Inferior parietal cortex (tissue), 1 donor: ENCODE data around the gene CEACAM19.
A peak's percentile ranks its signal among the peaks of the same experiment; 100 is the strongest.
"Not testable (repeated sequence)": the region's sequence is repeated elsewhere in the genome, so short reads cannot be mapped to it uniquely, and the experiment has no call there.

Experiments used
- DNase-seq: peaks from one replicate; pipeline ENCODE4 v3.0.0-alpha.2; 2016; ENCODE audit errors: extremely low spot score

CEACAM19 gene, protein sequence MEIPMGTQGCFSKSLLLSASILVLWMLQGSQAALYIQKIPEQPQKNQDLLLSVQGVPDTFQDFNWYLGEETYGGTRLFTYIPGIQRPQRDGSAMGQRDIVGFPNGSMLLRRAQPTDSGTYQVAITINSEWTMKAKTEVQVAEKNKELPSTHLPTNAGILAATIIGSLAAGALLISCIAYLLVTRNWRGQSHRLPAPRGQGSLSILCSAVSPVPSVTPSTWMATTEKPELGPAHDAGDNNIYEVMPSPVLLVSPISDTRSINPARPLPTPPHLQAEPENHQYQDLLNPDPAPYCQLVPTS

GRCh38 chr19:44671400-44671799 is at the start of gene CEACAM19:
Gene CEACAM19, plus strand, starts transcription at chr19:44671482. Its CDS starts 450 bp downstream, at chr19:44671932.
- DNase-seq, result no peak

GRCh38 chr19:44623080-44623479 is 48.2 kb upstream of the CEACAM19 start:
- DNase-seq, result no peak

DNA sequence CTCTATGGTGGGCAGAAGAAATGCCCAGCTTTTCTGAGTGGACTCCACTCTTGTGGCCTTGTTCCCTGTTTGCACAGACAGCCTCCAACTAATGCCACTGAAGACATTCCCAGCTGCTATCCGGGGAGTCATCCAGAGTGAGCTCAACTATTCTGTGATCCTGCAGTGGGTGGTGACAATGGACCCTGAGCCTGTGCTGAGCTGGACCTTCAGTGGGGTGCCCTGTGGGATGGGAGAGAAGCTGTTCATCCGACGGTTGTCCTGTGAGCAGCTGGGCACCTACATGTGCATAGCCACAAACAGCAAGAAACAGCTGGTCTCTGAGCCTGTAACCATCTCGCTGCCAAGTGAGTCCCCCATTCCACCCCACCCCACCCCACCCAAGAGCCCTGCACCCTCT is 47.7 kb upstream of the CEACAM19 start:
- no peak for DNase-seq

- DNase-seq, result no peak
Observed at GRCh38 chr19:44624840-44625354, 46.4 kb upstream of the CEACAM19 start.

GRCh38 chr19:44625637-44626036 is 45.6 kb upstream of the CEACAM19 start:
- DNase-seq, result not testable (repeated sequence)

GRCh38 chr19:44626048-44626624 is 45.1 kb upstream of the CEACAM19 start:
- no peak for DNase-seq

- DNase-seq, result no peak
Observed at GRCh38 chr19:44627631-44628030, 43.7 kb upstream of the CEACAM19 start.

GRCh38 chr19:44628793-44629192 is 42.5 kb upstream of the CEACAM19 start:
- no peak for DNase-seq

DNA sequence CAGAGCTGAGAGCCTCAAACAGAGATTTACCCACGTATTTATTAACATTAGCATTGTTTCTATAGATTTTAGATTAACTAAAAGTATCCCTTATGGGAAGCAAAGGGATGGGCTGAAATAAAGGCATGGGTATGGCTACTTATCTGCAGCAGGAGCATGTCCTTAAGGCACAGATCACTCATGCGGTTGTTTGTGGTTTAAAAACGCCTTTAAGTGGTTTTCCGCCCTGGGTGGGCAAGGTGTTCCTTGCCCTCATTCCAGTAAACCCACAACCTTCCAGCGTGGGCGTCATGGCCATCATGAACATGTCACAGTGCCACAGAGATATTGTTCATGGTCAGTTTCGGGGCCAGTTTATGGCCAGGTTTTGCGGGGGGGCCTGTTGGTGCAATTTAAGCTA is 39.7 kb upstream of the CEACAM19 start:
- DNase-seq, result not testable (repeated sequence)

GRCh38 chr19:44634058-44634457 is 37.2 kb upstream of the CEACAM19 start:
- not testable (repeated sequence) for DNase-seq

GRCh38 chr19:44634785-44635184 is 36.5 kb upstream of the CEACAM19 start:
- DNase-seq, result no peak

GRCh38 chr19:44635581-44636438 is 35.5 kb upstream of the CEACAM19 start:
- no peak for DNase-seq

DNA sequence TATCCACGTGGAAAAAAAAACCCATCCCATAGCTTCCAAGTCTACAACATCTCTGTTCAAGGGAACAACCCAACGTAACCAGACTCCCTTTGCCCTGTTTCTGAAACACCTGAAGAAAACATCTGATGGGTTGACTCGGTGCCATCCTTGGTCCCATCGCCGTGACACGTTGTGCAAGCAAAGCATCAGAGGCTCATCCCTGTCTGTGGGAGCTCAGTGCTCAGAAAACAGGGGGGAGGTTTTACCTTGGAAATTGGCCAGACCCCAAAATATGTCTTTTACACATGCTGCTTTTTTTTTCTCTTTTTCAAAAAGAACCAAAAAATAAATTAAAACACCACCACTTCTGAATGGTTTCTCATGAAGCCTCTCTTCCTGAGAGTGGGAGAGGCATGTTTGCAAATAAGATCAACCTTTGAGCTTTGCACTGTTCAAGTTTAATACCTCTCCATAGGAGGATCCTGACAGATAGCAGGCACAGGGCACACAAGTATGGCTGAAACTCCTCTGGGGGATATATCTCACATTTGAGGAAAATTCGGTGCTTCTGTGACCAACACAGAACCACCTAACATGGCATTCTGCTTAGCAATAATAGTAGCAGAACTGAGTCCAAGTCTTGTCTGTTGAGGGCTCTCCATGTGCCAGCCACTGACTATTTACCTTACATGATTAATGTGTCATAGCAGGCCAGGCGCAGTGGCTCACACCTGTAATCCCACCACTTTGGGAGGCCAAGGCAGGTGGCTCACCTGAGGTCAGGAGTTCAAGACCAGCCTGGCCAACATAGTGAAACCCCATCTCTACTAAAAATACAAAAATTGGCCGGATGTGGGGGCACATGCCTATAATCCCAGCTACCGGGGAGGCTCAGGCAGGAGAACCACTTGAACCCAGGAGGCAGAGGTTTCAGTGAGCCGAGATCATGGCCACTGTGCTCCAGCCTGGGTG is 34.6 kb upstream of the CEACAM19 start:
- DNase-seq, result no peak

- no peak for DNase-seq
Observed at GRCh38 chr19:44637390-44637764, 33.9 kb upstream of the CEACAM19 start.

GRCh38 chr19:44640518-44640917 is 30.8 kb upstream of the CEACAM19 start:
- DNase-seq, result no peak

GRCh38 chr19:44641501-44642265 is 29.6 kb upstream of the CEACAM19 start:
- no peak for DNase-seq

DNA sequence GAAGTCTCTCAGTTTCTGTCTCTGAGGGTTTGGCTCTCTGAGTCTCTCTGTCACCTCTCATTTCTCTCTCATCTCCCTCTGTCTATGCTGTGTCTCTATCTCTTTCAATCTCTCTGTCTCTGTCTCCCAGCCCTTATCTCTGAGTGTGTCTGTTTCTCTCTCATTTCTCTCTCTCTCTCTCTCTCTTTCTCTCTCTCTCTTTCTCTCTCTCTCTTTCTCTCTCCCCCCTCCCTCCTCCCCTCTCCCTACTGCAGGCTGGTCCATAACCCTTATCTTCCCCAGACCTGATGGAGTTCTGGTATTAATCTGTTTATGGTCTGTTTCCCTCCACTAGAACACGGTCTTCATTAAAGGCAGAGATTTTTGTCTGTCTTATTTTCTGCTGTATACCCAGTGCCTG is 28.9 kb upstream of the CEACAM19 start:
- DNase-seq, result no peak

DNA sequence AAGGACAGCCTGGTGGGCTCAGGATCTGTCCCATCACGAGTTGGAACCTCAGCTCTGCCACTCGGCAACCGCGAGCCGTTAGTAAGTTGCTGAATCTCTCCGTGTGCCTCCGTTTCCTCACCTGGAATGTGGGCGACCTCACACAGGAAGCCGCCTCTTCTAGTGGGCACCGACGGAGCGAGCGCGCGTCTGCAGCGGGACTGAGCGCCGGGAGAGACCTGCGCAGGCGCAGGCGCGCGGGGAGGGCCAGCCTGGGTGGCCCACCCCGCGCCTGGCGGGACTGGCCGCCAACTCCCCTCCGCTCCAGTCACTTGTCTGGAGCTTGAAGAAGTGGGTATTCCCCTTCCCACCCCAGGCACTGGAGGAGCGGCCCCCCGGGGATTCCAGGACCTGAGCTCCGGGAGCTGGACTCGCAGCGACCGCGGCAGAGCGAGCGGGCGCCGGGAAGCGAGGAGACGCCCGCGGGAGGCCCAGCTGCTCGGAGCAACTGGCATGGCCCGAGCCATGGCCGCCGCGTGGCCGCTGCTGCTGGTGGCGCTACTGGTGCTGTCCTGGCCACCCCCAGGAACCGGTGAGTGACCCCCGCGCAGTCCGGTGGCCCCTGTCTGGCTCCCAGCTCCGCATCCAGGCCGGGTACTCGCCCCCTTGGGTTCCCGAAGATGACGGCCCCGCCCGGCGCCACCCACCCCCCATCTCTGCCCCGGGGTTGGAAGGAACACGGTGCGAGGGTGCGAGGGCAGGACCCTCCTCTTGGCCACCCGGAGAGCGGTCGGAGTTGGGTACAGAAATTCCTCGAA is 27.5 kb upstream of the CEACAM19 start, which contains the start of gene PVR:
Gene PVR, plus strand, starts transcription at position 306 of the 797 bp plus-strand sequence. Its CDS starts 187 bp downstream, at position 493.
- peak; percentile 66 for DNase-seq

DNA sequence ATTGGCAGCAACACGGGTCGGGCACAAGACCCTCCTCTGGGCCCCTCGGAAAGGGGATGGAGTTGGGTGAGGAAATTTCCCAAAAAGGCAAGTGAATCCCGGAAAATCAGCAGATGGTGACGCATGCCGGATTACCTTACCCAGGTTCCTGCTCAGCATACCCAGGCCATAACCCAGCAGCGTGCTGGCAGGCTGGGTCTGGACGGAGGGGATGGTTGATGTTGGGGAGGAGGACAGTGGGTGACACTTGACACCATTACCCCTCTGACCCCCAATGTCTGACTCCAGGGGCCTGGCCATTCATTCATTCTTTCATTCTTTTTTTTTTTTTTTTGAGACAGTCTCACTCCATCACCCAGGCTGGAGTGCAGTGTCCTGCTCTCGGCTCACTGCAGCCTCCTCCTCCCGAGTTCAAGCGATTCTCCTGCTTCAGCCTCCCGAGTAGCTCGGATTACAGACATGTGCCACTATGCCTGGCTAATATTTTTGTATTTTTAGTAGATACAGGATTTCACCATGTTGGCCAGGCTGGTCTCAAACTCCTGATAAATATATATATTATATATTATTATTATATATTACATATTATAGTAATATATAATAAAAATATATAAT is 26.8 kb upstream of the CEACAM19 start:
- DNase-seq, result no peak
